GM18502 (cell line): Measurements from ENCODE around the gene KLHL29.

Experiments
- ATAC-seq: cut with Tn5 transposase; IDR thresholded peaks from one replicate; pipeline ENCODE4 v1.9.1; 2021; ENCODE audit warnings: mild to moderate bottlenecking; ENCODE audit not compliant: unreplicated experiment, poor library complexity

KLHL29 gene

DNA sequence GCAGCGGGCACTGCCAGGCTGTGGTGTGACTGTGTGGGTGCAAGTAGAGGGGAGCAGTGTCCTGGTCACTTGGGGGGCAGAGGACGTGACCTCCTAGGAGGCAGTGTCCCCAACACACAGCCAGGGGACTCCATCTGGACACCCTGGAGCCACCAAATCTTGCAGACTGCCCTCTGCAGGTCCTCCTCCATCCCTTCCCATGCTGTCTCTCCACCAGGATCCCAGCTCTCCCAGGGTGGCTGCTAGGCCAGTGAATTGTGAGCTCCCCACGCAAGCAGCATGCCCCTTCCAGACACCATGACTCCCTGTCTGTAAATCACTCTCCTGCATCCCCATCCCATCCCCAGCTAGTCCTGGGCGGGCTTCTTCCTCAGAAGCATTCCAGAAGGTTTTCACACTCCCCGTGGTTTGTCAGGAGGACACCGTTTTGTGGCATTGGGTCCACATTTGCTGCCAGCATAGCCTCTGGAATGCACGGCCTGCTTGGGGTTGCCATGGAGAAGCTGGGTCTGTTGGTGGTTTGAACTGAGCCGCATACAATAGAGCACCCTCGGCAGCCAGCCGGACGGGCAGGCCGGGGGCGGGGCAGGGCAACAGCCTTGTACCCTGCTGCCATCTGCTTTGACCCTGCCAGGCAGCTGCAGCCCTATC, 210.7 kb downstream of the KLHL29 start:
- ATAC-seq = no peak

DNA sequence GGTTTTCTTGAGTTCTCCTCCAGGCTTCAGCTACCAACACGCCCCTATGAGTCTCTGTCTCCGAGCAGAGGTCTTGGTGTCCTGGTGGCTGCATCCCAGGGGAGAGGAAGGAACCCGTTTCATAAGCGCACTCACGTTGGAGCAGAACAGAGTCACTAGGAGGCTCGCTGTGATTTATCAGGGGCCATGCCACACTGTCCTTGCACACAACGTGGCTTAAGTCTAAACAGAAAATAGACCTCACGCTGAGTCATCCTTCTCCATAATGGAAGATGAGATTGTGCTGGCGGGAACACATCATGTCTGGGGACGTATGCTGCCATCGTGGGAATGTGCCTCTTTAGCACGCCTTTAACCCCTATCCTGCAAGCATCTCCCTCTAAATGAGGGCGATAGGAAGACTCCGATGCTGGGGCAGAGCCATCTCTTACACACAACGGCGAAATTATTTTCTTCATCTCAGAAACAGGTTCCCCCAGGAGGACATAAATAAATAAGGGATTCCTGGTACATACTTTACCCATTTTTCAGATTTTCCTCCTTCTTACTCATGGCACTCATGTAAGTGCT, 211.4 kb downstream of the KLHL29 start:
- ATAC-seq = no peak

DNA sequence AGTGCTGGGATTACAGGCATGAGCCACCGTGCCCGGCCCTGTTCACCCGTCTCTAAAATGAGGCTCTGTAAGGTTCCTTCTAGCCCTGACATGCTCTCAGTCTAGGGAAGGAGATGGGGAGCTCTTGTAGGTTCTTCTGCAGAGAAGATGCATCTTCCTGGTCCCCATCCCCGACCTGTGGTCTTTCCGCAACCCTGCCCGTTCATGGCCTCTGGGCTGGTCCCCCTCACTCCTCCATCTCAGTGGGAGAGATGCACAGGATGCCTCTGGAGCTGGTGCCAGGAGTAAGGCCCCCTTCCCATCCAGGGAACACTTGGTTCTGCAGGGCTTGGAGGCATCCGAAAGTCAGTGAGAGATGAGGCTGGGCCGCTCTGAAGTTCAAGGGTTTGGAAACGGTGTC, 212.7 kb downstream of the KLHL29 start:
- no peak for ATAC-seq

DNA sequence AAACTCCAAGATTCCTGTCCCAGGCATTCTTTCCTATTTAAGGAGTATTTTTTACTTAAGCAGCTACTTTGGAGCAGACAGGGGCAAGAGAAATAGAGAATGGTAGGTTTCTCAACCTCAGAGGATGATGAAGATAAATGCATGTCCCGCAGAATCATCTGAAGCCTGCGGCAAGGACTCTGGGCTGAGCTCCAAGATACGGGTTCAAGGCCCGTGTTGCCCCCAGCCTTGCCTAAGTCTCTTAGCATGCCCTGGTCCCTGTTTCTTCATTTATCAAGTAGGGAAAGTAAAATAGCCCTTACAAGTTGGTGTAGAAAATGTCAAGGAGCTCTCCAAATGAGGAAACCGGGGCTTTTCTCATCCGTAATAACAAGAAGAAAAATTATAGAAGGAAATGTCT, 214.0 kb downstream of the KLHL29 start:
- ATAC-seq = no peak

DNA sequence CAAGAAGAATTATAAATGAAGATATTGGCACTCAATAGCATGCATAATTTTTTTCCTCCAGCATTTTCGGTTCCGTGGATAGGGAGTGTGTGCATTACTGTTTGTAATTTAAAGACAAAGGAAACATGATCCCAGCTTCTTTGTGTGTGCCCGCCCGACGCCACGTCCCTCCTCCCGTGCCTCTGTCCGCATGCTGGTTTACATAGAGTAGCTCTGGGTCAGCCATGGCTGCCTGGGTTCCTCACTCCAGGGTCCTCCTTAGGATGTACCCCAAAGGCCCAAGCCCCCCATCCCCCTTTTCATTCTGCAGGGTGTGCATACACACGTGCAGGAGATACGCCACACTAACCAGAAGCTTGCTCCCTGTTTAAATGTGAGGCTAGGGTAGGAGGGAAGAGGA, 214.7 kb downstream of the KLHL29 start:
- no peak for ATAC-seq

DNA sequence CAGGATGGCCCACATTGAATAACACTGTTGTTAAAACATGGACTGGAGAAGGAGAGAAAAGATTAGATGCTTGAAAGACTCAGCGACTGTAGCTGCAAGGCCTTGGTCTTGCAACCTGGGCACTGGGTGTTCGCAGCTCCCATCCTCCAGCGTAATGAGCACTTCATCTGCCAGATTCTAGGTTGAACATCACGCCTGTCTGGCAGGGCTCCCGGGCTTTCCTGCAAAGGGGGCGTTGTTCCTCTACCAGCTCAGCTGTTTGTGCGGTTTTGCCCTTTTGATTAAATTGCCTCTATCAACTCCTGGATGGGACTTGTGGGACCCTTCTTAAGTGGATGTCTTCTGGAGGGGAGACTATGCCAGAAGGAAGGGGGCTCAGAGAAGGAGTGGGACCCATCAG, 215.4 kb downstream of the KLHL29 start:
- no peak for ATAC-seq

DNA sequence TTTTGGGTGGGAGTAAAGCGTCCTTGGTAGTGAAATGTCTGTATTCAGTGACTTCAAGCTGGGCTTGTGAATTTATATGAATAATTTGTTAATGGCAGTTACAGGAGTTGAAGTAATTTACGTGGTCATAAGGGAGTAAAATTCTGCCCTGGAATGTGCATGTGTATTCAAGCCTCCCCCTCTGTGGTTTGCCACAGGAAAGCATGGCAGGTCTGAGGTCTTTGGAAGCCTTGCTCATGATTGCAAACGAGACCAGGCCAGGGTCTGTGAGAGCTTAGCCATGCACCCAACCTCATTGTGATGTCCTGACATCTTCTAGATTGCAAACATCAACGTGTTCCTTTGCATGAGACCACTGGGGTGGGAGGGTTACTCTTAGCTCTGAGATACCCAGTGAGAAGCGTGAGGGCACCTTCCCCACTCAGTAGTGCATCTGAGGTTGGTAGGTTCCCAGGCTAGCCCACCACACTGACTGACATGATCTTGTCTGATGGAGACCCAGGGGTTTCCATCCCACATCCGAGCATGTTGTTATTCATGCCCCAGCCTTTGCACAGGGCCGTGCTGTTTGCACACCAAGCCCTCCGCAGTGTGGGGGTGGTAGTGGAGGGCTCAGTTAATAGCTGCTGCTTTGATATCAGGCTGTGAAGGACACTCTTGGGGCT, 216.5 kb downstream of the KLHL29 start:
- no peak for ATAC-seq

DNA sequence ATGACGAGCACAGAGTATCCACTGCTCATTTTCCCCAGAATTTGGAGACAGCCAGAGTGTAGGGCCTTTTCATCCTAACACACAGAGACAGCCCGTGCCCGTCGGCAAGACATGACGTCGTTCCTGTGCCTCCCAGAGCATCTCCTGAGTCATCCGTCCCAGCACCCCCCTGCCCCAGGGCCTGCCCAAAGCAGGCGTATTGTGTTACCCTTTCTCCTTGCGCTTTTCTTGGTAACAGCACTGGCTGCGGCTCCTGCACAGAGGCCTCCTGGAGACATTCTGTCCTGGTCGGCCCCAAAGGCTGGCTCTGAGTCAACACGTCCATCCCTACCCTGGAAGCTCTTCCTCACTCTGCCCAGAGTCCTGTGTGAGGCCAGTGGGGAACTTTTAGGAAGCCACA, 217.1 kb downstream of the KLHL29 start:
- no peak for ATAC-seq

DNA sequence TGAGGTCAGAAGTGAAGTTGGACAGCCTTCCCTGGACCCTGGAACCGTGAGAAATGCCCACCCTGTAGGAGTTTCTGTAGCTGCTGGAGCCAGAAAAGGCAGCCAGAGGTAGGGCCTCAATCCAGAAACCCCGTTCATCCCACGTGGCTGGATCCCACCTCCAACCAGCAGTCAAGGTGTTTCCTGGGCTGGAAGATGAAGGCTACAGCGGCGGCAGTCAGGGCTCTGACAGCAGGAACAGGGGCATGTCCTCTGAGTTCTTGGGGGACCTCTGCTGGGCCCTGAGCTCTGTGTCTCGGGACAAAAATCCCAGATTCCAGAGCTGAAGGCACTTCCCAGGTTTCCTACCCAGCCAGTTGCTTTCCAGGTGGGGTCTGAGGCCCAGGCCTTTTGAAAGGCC, 218.2 kb downstream of the KLHL29 start:
- no peak for ATAC-seq

DNA sequence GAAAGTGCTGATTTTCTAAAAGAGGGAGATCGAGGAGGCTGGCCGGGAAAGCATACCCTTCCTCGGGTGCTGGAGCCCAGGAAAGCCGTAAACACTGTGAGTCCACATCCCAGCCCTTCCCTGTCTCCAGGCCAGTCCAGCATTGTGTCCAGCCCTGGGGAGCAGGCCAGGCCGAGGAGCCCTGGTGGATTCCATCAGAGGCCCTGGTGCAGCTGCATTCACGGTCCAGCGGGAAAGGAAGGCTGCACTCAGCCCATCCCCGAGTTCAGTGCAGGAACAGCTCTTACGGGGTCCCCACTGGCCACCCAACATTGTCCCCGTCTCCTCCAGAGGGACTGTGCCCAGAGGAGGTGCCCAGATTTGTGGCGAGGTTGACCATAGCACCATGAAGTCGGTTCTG, 218.6 kb downstream of the KLHL29 start:
- ATAC-seq = no peak

DNA sequence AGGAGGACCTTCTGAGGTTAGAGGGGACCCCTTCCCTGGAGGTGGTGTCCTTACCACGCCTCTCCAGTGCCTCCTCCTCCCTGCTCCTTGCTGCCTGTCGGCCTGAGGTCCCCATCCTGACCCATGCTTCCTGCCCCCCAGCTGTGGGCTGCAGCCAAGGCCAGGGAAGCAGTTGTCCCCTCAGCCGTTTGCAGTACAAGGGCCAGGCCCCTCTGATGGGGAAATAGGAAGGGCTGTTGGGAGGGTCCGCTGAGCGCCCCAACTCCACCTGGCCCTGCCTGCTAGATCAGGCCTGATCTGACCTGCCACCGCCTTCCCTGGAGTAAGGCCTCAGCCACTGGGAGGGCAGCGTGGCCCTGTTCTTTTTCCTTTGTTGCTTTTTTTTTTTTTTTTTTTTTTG, 219.8 kb downstream of the KLHL29 start:
- ATAC-seq = no peak

DNA sequence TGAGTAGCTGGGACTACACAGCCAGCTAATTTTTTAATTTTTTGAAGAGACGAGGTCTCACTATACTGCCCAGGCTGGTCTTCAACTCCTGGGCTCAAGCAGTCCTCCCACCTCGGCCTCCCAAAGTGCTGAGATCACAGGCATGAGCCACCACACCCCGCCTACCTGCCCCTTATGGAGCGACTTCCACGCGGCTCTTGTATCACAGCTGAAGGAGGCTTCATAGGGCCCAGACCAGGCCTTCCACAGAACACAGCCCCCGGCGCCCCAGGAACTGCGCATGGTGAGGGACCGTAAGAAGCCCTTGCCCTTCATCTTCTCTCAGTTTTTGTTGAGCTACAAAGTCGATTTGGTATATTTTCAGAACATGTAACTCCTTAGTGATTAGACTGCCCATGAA, 220.3 kb downstream of the KLHL29 start:
- no peak for ATAC-seq

DNA sequence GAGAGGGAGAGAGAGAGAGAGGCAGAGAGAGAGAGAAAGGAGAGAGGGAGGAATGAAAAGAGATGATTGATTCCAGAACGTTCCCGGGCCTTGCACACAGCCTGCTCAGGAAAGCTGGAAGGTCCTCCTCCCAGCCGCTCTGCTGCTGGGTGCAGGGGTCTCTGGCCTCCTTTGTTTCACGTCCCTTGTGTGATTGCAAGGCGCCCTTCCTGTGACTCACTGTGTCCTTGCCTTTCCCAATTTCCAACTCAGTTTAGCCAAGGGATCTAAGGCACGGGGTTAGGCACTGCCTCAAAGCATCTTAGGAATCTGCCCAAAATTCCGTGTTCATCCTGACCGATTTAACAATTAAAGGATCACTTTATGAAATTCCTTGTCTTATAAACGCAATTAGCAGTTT, 221.2 kb downstream of the KLHL29 start:
- ATAC-seq = no peak

DNA sequence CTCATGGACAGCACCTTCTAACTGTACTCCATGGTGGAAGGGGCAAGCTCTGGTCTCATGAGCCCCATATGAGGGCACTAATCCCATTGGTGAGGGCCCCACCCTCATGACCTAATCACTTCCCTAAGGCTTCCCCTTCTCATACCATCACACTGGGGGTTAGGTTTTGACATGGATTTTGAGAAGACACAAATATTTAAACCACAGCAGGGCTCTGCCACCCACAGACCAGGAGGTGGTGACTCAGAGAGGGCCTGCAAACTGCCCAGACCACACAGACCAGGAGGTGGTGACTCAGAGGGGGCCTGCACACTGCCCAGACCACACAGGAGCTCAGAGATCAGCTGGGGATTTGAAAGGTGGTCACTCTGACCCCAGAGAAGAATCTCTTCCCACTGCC, 222.0 kb downstream of the KLHL29 start:
- ATAC-seq = no peak

DNA sequence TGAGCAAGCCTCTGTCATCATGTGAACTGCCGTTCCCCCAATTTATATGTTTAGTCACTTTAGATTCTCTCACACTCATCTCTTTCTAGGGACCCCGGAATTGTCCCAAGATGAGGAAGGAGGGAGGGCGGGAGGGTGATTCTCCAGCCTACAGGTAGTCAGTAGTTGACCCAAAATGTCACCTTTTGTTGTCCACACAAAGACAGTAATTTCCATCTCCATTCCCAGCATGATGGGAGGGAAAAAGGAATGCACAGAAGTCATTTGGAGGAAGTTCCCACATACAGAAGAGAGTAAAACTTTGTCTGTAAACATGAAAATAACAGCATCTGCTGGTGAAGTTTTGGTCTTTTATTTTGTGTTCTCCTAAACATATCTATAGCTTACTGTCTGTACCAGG, 222.9 kb downstream of the KLHL29 start:
- ATAC-seq = no peak

DNA sequence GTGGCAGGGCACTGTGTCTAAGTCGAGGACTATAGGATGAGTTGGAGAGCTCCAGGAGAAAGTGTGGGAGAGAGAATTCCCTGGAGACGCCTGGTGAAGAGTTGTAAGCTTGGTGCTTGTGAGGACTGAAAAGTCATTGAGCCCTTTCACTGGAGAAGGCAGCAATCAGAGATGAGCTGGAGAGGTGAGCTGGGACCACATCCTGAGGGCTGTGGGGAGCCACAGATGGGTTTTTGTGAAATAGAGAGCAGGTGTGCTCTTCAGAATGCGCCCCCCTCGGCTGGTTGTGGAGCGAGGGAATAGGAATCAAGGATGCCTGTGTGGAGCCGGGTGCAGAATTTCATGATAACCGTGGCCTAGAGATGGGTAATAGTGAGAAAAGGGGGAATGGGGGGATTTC, 224.3 kb downstream of the KLHL29 start:
- no peak for ATAC-seq

DNA sequence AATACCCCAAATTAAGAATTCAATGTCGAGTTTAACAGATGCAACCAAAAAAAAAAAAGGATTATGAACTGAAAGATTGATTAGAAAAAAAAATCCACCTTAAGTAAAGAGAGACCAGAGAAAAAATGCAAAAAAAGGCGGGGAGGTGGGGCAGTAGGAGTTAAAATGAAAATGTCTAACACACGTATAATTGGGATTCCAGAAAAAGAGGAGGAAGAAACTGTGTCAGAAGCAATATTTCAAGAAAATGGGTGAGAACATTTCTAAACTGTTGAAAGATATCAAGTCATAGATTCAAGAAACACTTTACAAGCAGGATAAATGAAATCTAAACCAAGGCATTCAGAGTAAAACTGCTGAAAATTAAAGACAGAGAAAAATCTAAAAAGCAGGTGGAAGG, 226.9 kb downstream of the KLHL29 start:
- ATAC-seq = no peak

DNA sequence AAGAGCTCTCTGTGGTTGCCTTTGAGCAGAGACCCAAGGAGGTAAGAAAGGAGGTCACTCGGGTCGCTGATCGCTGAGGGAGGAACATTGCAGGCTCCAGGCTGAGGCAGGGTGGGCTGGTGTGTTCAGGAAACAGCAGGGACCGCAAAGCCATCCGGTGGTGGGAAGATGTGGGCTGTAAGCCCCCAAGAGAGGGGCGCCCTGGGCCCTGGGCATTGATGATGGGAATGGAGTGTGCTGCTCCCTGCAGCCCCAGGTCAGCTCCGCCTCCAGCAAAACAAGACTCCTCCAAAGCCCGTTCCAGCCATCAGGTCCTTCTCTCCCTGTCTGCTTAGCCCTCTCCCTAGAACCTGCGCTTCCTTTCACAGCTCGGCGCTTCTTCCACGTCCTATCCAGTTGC, 229.7 kb downstream of the KLHL29 start:
- ATAC-seq = no peak

DNA sequence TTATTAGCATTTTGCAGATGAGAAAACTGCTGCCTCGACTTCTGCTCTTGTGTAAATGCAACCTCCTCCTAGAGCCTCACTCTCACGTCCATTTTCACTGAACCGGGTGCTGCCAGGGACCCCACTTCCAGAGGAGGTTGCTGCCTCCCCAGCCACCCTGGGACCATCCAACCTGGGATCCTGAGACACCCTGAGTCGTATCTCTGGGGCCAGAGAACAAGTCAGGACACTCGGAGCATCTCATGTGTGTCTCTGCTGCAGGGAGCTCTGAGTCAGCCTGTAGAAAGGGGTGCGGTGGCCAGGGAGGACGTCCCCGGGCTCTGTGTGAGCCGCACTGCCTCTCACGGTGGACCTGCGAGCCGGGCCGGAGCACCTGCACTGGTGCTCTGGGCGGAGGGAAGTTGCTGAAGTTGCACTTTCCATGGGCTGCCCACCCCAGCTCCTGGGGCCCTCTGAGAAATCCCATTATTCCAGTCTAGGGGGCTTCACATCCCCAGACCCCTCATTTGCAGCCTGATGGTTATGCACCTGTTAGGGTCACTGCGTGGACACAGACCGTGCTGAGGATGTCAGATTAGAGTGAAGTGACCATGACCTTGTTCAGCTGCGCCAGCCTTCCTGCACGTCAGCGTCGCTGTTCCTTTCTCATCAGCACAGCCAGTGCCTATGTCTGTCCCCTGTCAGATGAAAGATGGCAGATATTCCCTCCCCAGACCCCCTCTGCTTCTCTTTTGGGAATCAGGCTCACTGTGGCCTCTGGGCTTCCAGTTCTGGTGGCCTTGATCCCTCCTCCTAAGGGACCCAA, 230.4 kb downstream of the KLHL29 start:
- ATAC-seq = no peak

DNA sequence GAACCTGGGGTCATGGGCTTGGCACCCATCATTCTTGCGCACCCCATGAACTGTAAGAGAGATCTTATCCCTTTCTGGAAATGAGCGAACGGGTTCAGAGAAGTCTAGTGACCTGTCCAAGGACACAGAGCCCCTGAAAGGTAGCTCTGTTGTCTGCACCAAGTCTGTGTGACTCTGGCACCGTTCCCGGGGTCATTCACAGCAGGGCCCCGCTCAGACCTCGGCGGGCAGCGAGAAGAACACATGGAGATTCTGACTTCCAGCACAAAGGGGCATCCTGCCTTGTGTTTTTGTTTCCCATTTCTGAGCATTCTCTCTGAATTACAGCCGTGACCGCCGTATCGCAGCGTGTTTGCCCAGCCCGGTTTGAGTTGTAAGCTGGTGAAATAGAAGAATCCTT, 231.7 kb downstream of the KLHL29 start:
- ATAC-seq = no peak

DNA sequence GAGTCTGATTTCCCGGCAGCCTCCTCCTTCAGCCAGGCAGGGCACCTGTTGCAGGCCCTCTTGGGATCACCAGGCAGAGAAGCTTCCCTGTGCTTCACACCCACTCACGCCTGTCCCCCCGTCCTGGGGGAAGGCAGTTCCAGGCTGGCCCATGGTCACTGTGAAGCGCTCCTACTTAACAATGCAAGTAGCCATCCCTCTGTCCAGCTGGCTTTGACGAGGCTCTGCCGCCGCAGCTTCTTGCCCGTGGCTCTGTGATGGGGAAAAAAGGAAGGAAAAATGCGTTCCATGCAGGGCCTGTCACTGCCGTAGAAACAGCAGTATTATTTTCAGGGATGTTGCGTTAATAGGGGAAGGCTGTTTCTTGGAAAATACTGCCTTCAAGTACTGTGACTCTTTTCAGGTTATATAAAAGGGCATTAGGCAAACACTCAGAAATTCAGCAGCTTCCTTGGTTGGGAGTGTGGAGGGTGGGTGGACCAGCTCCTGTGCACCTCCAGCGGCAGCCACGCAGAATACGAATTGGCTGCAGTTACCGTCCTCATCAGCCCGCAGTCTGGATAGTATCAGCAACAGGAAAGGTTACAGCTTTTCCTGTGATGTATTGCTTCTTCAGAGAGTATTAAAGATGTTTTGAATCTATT, 232.3 kb downstream of the KLHL29 start:
- no peak for ATAC-seq
